T-helper 1 cell (primary cell): Measurements from ENCODE around the gene ANKRD33.

ENCODE experiments used
- DNase-seq, 5 donors: peaks; one replicate each; pipeline ENCODE4 v3.0.0-alpha.2; 2012 to 2020

Gene ANKRD33

DNA sequence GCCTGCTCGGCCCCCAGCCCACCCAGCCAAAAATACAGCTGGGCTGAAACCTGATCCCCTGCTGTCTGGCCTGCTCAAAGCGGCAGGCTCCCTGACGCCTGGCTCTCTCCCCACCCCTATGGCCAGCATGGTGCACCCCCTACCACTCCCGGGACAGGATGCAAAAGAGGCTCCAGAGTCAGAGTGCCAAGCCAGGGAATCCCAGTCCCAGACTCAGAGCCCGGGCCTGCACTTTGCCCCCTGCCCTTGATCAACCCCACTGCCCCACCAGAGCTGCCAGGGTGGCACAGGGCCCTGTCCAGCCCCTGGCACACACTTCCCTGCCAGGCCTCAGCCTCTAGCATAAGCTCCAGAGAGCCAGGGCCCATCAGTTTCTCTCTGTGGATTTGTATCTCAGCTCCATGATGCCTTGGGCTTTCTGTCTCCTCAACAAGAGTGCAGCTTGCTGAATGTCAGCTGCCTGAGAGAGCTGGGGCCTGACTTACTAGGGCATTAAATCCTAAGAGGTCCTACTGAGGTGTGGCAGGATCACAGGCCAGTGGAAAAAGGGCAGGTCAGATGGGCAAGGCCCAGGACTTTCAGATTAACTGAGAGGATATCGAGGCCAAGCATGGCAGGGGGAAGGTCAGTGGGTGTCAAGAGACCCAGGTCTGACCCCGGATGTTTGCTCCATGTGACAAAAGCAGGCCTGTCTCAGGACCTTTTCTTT, 33.3 kb downstream of the ANKRD33 start:
- DNase-seq, result no peak

DNA sequence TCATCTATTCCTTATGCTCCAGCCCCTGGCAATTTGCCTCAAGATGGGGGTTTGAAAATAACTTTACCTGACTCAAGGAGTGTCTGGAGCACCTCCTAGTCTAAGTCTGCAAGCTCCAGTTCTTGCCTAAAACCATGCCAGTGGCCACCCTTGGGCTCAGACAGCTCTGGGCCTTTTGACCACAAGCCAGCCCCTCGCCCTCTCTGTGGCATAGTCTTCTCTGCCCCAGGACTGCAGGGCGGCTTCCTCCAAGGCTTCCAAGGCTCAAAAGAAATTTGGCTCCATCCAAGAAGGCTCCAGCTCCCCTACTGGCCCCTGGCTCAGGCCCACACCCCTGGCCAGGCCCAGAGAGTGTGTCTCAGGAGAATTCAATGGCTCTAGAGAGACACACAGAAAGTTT, 34.2 kb downstream of the ANKRD33 start:
- no peak for DNase-seq

DNA sequence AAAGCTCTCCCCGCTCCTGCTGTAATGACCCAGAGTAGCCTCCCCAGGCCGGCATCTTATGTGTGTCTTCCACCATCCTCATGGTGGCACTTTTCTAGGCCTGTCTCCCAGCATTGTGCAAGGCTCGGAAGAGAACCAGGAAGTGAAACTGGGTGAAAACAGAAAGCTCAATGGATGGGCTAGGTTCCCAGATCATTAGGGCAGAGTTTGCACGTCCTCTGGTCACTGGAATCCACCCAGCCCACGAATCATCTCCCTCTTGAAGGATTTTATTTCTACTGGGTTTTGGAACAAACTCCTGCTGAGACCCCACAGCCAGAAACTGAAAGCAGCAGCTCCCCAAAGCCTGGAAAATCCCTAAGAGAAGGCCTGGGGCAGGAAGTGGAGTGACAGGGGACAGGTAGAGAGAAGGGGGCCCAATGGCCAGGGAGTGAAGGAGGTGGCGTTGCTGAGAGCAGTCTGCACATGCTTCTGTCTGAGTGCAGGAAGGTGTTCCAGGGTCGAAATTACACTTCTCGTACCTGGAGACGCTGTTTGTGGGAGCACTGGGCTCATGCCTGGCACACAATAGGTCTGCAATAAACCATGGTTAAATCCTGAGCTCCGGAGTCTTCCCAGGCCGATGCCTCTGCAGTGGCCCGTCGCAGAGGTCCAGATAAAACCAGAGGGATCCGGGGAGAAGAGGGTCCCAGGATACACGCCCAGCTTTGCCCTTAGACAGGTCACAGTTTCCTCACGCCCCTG, 35.0 kb downstream of the ANKRD33 start:
- DNase-seq, result no peak

DNA sequence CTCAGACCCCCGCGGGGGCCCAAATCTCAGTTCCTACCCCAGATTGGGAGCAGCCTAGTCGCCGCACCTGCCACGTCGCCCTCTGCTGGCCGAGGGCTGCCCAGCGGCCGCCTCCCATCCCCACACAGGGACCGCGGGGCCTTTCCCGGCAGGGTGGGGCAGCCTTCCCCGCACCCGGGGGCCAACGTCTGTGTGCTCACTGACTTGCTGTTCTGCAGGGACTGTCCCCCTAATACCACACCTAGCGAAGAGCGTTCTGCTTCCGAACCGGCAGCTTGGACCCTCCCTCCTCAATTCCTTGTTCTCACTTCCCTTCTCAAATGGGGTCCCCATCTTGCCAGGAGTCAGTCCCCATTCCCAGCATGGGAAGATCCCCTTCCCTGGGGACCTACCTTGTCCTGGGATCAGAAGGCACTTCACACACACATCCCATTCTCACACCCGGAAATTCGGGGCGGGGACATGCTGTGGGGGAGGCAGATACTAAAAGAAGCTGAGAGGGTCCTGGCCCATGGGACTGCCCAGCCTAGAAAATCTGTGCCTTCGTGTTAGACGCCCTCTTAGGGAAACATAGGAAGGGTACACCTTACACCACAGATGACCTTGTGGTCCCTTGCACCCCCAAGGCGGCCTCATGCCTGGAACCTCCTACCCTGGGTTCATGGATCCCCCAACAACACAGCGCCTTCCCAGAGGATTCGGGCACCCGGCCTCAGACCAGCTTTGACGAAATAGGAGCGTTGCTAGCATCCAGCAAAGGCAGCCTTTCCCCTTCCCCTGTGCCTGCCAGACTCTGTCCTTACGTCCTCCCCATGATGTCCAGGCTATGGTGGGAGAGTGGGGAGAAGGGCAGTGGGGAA, 35.8 kb downstream of the ANKRD33 start:
- DNase-seq, result peak in 3 of 5 donors; percentile 34 to 43 (median 41)

DNA sequence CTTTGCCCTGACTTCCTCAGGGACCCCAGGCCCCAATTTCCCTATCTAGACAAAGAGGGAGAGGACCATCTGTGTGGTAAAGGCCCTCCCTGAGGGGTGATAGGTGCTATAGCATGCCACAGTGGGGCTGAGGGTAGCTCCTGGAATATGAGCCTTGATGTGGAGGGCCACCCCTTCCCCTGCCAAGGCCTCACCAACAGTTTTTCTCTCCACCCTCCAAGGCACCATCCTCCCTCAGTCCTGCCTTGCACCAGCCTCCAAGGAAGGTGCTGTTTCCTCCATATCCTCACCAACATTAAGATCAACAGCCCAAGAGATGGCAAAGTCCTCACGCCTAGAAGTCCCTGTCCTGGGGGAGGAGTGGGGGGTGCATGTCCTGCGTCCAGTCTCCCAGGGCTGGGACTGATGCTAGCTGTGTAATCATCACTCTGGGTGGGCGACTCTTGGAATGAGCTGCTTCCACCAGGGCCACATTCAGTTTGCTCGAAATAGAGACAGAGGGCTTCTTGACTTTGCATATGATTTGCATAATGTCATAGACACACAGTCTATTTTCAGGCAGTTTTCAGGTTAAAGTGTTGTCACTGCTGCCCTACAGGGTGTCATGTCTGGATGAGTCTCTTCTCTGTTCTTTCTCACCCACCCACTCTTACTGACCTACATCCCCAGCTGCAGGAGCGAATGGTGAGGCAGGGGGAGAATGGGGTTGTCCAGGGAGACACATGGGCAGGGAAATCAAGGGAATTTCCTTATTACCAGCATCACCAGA, 36.8 kb downstream of the ANKRD33 start:
- DNase-seq, result no peak

DNA sequence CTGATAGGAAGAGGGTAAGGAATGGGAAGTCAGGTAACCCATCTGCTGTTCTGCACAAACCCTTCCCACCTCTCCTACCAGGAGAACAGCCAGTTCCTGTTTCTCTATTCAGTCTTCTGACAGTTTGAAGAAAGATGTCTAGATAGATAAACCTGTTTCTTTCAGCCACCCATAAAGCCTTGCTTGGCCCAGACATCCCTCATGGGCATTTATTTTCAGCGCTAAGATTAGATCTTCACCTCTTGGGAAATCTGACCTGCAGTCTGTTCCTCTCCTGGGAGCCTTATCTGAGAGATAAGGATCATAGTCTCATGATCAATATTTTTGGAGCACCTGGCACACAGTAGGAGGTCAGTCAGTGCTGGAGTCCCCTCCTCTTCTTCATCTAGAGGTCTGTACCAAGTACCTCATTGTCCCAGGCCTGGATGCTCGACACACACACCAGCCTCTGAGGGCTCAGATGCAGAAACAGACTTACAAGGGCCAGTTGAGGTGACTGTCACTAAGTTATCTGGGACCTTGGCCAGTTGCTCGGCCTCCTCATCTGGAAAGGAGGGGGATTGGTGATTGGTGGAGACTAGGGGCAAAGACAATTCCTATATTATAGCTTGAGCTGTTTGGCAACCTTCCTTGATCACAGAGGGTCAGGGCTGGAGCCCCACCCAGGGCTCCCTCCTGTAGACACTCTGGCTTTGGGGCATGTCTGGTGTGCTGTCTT, 37.6 kb downstream of the ANKRD33 start:
- no peak for DNase-seq

DNA sequence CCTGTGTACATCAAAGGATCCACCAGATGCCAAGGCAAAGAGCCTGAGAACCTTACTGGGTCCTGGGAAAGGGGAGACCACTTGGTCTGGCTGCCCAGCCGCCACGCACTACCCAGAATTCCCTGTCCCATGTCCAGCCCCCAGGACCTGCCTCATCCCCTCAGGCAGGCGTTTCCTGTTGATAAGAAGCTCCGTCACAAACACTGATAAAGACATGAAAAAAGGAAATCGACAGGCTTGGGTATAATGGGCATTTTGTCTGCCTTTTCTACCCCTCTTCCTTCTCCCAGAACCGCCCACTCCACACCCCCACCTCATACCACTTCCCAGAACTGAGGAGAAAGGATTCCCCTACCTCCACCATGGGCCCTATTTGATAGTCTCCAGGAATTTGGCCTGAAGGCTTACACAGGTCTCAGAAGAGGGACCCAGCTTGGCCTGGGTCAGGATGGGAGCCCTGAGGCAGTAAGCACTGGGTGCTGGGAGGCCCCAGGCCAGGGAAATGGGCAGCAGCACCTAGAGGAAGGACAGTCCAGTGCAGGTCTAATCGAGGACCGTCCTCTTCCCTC, 38.2 kb downstream of the ANKRD33 start:
- no peak for DNase-seq

DNA sequence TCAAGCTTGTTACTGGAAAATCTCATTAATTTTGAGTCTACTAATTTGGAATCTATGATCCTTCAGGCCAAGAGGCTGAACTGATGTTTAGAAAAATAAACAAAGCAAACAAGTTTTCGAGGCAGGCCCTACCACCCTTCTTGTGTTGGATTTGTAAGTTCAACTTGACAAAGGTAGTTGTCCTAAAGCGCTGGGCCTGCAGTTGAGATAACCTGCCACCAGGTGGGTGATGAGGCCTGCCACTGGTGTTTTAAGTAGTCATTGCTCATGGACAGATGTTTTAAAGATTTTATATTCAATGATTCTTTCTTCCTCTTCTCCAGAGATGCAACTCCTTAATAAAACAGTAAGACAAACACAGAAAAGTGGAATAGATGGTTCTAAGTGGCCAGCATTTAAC, 38.8 kb downstream of the ANKRD33 start:
- peak in 3 of 5 donors; percentile 15 to 45 (median 27) for DNase-seq

DNA sequence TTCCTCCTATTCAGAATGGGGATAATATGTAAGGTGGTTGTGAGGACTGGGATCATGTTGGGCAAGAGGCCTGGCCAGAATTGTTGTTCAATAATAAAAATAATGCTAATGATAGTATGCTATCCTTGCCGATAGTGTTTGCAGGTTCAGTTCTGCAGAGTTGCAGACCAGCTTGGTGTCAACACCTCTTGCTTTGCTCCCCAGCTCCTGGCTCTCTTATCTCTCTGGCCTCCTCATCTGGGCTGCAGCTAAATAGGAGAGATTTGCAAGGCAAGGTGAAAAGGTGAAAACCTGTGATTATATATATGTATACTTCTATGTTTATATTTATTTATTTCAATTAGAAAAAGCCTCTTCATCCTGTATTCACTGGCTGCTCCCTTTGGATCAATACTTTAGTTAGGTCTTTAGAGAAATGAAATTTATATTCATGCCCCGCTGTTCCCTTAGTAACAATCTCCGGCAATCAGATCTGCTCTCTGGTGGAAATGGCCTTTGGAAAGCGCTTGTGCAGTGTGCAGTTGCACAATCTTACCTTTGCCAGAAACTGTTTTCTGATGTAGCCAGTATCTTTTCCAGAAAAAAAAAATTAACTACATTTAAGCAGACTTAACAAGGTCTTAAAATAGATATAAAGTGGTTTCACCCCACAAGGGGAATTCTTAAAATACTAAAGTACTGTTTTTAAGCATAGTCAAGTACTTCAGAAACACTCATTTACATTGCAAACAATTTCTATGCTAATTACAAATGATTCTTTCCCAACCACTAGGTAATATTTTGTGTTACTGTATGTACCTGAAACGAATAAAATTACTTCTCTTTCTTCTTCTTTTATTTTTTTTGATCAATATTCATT, 44.5 kb downstream of the ANKRD33 start:
- DNase-seq, result no peak

DNA sequence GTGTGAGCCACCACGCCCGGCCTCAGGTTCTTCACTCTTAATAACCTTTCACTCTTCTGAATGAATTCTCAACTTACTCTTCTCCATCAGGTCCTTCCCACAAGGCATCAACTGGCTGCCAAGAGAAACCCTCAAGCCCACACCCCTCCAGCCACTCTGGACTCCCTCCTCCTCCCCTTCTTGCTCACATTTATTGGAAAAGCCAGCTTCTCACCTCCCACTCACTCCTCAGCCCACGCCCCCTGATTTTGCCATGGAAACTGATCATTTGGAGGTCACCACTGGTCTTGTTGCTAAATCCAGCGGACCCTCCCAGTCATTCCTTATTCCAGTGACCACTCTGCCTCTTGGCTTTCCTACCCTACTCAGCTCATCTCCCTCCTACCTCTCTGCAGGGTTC, 46.2 kb downstream of the ANKRD33 start:
- no peak for DNase-seq

DNA sequence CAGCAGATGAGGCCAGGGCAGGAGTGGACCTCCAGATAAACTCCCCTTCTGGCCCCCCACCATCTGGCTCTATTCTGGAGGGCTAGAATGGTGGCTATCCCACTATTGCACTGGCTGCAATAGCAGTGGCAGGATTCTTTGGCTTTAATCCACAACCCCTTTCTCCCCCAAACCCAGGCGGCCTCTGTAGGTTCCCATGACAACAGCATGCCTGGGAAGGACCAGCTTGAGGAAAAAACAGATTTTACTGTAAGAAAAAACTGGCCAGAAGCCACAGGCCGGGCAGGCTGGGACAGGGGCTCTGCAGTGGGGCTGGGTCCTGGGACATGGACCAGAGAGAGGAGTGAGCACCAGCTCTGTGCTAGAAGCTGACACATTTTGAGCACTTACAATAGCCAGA, 50.0 kb downstream of the ANKRD33 start:
- DNase-seq, result no peak

DNA sequence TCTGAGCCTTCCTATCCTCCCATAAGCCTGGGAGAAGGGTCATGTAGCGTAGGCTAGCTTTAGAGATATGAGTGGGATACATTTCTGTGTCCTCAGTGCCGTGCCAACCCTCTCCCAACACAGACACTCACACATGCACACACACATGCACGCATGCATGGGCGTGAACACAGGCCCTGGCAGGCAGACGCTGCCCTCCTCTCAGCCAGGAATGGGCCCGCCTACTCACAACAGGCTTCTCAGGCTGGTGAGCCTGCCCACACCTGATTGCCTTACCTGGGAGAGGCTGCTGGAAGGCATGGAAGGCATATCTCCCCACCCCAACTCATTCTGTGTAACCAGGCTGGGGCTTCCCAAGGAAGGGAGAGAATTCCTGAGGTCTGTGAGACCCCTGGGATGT, 50.8 kb downstream of the ANKRD33 start:
- DNase-seq, result no peak

DNA sequence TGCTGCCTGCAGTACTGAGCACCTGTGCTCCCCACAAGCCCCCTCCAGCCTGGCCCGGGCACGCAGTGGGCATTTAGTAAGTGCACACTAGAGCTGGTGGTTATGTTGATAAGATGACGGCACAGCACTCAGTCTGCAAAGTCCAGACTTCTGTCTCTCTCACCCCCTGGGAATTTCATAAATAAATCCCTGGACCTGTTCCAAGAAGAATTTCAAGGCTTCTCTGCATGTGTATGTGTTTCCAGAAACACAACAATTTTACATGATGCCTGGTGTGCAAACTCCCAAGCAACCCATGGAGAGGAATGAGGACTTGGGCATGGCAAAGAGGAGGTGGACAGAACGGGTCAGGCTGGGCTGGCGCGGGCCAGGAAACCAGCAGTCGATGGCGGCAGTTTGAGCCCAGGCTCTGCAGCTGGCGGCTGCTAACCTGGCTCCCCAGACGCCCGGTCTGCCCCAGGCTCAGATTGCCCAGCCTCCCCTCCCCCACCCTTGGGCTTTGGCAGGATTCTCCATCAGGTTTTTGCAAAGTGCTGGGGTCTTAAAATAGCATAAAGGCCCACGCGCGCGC, 53.2 kb downstream of the ANKRD33 start:
- DNase-seq, result no peak
